ENCODE data around the gene SNAPC4. TPM values are rescaled to one million over a fixed set of nuclear protein-coding genes. Genes with fewer than 3 reads are reported as not detected.

SNAPC4 gene
- total and polyA plus RNA-seq, 9 of the 15 experiments (the other 6 are each of a cell fraction or from before 2014, with no cell fraction given) = 0.21 to 21.8 (median 8.8) TPM

- Histone ChIP-seq H4K20me1 (replicated peaks; ENCODE audit: control insufficient read depth, insufficient read depth, low read length) (no peaks in the 10 kb centered on the region), H3K9me3 (replicated peaks; ENCODE audit: control insufficient read depth, insufficient read depth, low read depth, low read length) (no peaks in the 10 kb centered on the region), H3K4me1 (replicated peaks in 1 of 2; ENCODE audit: control insufficient read depth in 2 of 2, insufficient read depth in 2 of 2, low read length in 2 of 2) (peaks cover 11 to 94% of the 10 kb centered on the region in 2 experiments), H3K27me3 (ENCODE audit: control insufficient read depth in 2 of 2, insufficient read depth in 2 of 2, low read length in 2 of 2) (no peaks in the 10 kb centered on the region), H3K79me2 (ENCODE audit: control insufficient read depth, insufficient read depth, low read length) (no peaks in the 10 kb centered on the region; the same call in 2 of the 3 replicates), H3K9ac (ENCODE audit: insufficient read depth in 1 of 2, low read depth in 2 of 2, low read length in 2 of 2) (peak within 1 kb of the TSS; percentile 81 to 96), H2AFZ (ENCODE audit: low read depth, low read length) (peak within 1 kb of the TSS; percentile 82; the same call in 1 of the 2 replicates), H3K4me3 (peak within 1 kb of the TSS; percentile 99), H3K4me2 (ENCODE audit: insufficient read depth, low read length) (peak within 1 kb of the TSS; percentile 85), H3K9me1 (ENCODE audit: control insufficient read depth, insufficient read depth, low read length) (no peaks in the 10 kb centered on the region), H3K36me3 (ENCODE audit: control insufficient read depth, insufficient read depth, low read length) (peaks cover 35% of the 10 kb centered on the region; the same call in 1 of the 3 replicates), H3K27ac (ENCODE audit: extremely low read depth, low read depth, low read length) (peak within 1 kb of the TSS; percentile 97)
- peak; percentile 95 to 99 (median 99) for DNase-seq (ENCODE audit: extremely low read depth in 1 of 4, low spot score in 3 of 4)
- peak; percentile 88 for ATAC-seq
- in situ Hi-C loops (cut with MboI) = no loop called here
- ChIA-PET POLR2A (interaction anchor here (0.6 to 2.4 kb wide), 16 partner anchors 9 to 787 kb away, joined by 3 to 12 read pairs (median 4); partner anchors contain the start of gene CARD9), CTCF (ENCODE audit: low intra/inter-chr PET ratio) (interaction anchor here (0.6 to 1.5 kb wide), 4 partner anchors 17 to 37 kb away, joined by 3 to 9 read pairs (median 4); partner anchors contain the start of gene SNAPC4)
- under 1% methylated on average over 47 of the region's 97 CpGs for WGBS (ENCODE audit: insufficient coverage, low coverage, missing lambda C conversion rate)
- peak; percentile 95 for FAIRE-seq
- intact Hi-C loops (cut with micrococcal nuclease) = no loop called here
- no TSS peak for BruUV-seq (replicated peaks)
- TF ChIP-seq CHD4 (IDR thresholded peaks at IDR 0.05; ENCODE audit: insufficient read depth, insufficient replicate concordance, low read depth, low read length, poor library complexity, severe bottlenecking) (no peak), ZNF699 (CRISPR knock-in tag; IDR thresholded peaks at IDR 0.05; ENCODE audit: insufficient replicate concordance) (no peak), GTF2E2 (tag; IDR thresholded peaks at IDR 0.05) (peak; percentile 53; the same call in 1 of the 2 replicates), DEAF1 (CRISPR knock-in tag; IDR thresholded peaks at IDR 0.05) (peak; percentile 62), CXXC5 (CRISPR knock-in tag; IDR thresholded peaks at IDR 0.05) (peak; percentile 99), ID3 (CRISPR knock-in tag; IDR thresholded peaks at IDR 0.05) (no peak), ID3 (tag; IDR thresholded peaks at IDR 0.05) (peak; percentile 90), ZNF583 (CRISPR knock-in tag; IDR thresholded peaks at IDR 0.05) (0 out of 2 replicates have a peak, but pooled peaks have one; percentile 52), ZNF764 (CRISPR knock-in tag; IDR thresholded peaks at IDR 0.05; ENCODE audit: low read depth) (0 out of 2 replicates have a peak, but pooled peaks have one; percentile 60)
- TF ChIP-seq, protein P1, sequence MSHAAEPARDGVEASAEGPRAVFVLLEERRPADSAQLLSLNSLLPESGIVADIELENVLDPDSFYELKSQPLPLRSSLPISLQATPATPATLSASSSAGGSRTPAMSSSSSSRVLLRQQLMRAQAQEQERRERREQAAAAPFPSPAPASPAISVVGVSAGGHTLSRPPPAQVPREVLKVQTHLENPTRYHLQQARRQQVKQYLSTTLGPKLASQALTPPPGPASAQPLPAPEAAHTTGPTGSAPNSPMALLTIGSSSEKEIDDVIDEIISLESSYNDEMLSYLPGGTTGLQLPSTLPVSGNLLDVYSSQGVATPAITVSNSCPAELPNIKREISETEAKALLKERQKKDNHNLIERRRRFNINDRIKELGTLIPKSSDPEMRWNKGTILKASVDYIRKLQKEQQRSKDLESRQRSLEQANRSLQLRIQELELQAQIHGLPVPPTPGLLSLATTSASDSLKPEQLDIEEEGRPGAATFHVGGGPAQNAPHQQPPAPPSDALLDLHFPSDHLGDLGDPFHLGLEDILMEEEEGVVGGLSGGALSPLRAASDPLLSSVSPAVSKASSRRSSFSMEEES (CRISPR knock-in tag; IDR thresholded peaks at IDR 0.05) = peak; percentile 22; the same call in 1 of the 2 replicates
- TF ChIP-seq, protein P2, sequence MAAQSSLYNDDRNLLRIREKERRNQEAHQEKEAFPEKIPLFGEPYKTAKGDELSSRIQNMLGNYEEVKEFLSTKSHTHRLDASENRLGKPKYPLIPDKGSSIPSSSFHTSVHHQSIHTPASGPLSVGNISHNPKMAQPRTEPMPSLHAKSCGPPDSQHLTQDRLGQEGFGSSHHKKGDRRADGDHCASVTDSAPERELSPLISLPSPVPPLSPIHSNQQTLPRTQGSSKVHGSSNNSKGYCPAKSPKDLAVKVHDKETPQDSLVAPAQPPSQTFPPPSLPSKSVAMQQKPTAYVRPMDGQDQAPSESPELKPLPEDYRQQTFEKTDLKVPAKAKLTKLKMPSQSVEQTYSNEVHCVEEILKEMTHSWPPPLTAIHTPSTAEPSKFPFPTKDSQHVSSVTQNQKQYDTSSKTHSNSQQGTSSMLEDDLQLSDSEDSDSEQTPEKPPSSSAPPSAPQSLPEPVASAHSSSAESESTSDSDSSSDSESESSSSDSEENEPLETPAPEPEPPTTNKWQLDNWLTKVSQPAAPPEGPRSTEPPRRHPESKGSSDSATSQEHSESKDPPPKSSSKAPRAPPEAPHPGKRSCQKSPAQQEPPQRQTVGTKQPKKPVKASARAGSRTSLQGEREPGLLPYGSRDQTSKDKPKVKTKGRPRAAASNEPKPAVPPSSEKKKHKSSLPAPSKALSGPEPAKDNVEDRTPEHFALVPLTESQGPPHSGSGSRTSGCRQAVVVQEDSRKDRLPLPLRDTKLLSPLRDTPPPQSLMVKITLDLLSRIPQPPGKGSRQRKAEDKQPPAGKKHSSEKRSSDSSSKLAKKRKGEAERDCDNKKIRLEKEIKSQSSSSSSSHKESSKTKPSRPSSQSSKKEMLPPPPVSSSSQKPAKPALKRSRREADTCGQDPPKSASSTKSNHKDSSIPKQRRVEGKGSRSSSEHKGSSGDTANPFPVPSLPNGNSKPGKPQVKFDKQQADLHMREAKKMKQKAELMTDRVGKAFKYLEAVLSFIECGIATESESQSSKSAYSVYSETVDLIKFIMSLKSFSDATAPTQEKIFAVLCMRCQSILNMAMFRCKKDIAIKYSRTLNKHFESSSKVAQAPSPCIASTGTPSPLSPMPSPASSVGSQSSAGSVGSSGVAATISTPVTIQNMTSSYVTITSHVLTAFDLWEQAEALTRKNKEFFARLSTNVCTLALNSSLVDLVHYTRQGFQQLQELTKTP (IDR thresholded peaks at IDR 0.05; ENCODE audit: low read depth in 1 of 2, partially characterized antibody in 2 of 2) = no peak
Observed at GRCh38 chr9:136363106-136363948, 36.6 kb downstream of the SNAPC4 start, which contains the start of gene DNLZ. Gene DNLZ, minus strand, starts transcription at chr9:136363744. Its CDS starts 30 bp downstream, at chr9:136363714.
